NCI-H2081 (cell line): Measurements from ENCODE around the gene MPPED1.
A peak's percentile ranks its signal among the peaks of the same experiment; 100 is the strongest.

Experiments
- DNase-seq, 2 experiments: peaks; one replicate each; lab custom pipeline; 2025; lab: John Stamatoyannopoulos, UW

Gene MPPED1

GRCh38 chr22:43521716-43522115, 109.9 kb downstream of the MPPED1 start:
- no peak for DNase-seq

DNA sequence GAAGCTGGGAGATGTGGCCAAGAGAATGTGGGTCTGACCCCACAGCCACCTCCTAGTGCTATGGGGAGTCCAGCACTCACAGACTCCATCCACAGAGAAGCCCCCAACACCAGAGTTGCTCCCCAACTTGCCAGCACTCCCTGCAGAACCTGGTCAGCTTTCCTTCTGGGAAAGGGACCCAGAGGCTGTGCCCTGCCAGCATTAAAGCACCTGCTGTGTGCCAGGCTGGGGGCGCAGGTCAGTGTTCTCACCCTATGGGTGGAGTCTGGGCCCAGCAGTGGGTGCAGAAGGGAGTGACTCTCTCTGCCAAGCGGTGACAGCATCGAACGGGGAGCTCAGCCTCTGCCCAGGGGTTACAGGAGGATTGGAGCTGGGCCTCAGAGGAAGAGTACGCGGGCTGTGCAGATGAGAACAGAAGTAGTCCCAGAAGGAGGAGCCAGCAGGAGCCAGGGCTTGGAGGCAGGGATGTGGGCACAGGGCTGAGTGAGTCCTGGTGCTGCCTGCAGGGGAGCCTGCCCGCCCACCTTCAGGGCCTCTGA, 114.4 kb downstream of the MPPED1 start:
- DNase-seq, result no peak

GRCh38 chr22:43526946-43527345, 115.1 kb downstream of the MPPED1 start:
- DNase-seq, result no peak

GRCh38 chr22:43528601-43529360, 117.0 kb downstream of the MPPED1 start:
- DNase-seq, result no peak

- DNase-seq, result no peak
These were observed 117.6 kb downstream of the MPPED1 start for GRCh38 chr22:43529461-43529860.

DNA sequence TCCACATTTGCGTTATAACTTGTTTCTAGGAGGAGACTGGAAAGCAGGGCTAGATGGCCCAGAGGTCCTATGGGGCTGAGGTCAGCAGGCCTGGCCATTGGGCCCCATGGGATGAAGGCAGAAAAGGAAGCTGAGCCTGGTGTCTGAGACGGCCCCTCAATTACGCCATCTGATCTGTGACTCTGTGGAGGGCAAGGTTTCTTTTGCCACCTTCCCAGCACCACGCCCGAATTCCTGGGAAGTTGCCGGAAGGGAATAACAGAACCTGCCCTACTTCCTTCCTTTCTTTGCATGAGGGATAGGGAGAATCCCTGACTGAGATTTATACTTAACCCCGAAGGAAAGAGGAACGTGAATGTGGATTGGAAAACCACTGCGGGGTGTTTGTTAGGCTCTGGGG, 118.1 kb downstream of the MPPED1 start:
- DNase-seq, result no peak

DNA sequence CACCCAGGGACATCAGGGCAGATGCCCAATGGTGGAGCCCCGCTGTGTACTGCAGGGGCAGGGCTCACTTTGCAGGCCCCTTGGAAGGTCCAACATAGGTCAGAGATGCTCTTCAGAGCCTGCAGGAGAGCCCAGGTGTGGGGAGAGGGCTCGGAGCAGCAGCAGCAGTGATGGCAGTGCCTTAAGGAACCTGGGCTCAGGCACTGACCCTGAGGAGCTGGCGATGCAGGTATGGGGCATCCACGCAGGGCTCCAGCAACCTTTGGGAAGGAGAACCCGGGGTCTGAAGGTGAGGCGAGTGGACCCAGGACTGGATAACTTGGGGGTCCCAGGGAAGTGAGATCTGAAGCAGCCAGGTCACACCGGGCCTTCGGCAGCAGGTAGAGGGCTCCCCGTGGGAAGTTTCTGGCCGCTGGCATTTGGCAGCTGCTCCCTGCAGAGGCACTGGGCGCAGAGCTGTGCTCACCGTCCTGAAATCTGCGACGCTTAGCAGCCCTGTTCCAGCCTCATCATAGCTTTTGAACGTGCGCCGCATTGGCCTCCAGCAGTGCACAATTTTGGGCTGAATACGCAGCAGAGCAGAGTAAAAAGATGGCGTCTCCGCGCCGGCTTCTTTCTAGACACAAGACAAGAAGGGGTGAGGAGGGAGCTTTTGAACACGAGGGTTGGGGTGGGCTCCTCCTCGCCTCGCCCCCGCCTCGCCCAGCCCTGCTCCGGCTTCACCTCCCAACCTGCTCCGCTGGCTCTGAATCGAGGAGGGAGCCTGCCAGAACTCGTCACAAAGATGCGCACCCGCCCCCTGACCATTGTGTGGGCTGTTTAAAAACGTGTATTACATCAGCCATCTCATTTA, 118.8 kb downstream of the MPPED1 start:
- no peak for DNase-seq

GRCh38 chr22:43531651-43532050, 119.8 kb downstream of the MPPED1 start:
- no peak for DNase-seq

- no peak for DNase-seq
These were observed 120.7 kb downstream of the MPPED1 start for GRCh38 chr22:43532301-43533155.

GRCh38 chr22:43533156-43533530, 121.3 kb downstream of the MPPED1 start:
- no peak for DNase-seq

- DNase-seq, result no peak
These were observed 122.0 kb downstream of the MPPED1 start for GRCh38 chr22:43533656-43534428.

- DNase-seq, result no peak
These were observed 123.1 kb downstream of the MPPED1 start for GRCh38 chr22:43534916-43535315.

DNA sequence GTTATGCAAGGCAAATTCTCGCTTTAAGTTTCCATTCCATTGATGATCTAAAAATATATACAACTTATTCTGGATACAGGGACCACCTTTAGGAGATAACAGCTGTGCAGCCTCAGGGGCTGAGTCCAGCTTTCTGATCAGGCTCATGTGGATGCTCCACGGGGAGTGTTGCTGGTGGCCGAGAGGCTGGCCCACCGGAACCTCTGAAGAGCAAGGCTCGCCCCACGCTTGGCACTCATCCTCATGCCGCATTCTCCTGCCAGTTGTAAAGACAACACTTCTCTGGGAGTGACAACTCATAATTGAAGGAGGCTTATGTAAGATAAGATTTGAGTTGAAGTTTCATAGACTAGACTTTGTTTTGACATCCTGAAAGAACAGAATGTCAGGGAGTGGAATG, 123.5 kb downstream of the MPPED1 start:
- no peak for DNase-seq

DNA sequence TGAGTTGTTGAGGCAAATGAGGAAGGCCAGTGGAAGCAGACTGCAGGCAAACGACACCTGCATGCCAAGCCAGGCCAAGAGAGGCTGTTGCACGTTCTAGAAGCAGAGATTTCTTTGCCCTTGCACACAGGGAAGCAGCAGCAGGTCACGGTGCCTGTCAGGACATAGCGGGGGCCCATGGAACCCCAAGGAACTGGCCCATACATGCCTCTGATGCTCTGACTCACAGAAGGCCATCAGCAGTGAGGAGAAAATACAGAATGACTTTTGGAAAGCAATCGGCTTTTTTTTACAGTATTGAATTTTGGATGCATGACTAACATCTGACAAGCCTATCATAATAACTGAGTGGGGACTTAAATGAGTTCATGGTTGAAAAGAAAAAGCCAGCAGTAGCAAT, 123.9 kb downstream of the MPPED1 start:
- no peak for DNase-seq

- DNase-seq, result no peak
These were observed 125.3 kb downstream of the MPPED1 start for GRCh38 chr22:43537019-43537585.

DNA sequence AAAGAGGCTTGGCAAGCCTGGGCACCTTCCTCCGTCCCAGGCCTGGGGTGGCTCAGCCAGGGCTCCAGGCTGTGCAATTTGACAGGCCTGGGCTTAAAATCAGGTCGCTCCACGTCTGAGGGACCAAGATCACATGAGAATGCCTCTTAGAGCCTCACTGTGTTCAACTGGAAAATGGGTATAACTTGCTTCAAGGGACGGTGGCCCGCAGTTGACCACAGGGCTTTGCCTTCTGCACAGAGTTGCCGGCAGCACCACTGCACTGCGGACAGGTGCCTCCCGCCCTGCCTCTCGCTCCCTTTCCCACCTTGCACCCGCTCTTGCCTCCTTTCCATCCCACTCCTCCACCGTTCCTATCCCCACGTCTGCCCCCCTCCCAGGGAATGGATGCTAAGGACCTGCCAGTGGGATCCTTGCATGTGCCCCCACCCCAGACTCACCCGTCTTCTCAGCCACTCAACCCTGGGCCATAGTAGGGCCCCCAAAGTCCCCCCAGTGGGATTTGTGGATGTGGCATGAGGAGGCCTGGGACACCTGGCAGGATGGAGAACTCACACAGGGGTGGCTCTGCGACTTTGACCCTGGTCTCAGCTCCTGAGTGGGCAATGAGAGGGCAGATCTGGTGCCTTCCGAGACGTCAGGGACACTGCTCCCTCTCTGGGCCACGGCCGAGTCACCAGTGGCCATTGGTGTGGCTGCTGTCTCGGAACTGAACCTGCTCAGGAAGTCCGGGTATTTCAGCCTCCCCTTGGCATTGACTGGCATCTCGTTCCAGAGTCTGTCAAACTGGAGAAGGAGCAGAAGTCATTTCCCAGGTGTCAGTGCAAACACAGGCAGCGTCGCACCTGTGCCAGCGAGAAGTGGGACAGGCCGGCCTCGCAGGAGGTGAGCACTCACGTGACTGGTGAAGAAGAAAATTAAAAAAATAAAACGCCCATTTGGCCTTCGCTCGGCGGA, 128.0 kb downstream of the MPPED1 start:
- no peak for DNase-seq

DNA sequence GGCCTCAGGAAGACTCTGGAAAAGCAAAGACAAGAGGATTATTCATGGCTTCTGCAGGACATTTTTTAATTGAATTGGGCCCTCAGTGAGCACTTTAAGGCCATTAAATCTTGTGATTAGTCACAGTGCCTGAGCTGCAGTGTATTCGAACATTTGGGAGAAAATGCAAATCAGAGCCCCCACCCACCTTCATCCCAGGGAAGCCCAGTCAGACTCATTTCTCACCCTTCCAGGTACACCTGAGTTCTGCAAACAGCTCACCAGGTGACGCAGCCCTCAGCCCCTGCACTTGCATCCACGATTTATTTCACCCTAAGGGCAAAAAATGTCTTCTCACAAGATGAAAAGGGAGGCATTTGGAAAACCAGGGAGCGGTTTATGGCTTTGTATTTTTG, 128.7 kb downstream of the MPPED1 start:
- DNase-seq, result peak in 1 of 2 experiments; percentile 1

- no peak for DNase-seq
These were observed 129.2 kb downstream of the MPPED1 start for GRCh38 chr22:43541022-43541421.

DNA sequence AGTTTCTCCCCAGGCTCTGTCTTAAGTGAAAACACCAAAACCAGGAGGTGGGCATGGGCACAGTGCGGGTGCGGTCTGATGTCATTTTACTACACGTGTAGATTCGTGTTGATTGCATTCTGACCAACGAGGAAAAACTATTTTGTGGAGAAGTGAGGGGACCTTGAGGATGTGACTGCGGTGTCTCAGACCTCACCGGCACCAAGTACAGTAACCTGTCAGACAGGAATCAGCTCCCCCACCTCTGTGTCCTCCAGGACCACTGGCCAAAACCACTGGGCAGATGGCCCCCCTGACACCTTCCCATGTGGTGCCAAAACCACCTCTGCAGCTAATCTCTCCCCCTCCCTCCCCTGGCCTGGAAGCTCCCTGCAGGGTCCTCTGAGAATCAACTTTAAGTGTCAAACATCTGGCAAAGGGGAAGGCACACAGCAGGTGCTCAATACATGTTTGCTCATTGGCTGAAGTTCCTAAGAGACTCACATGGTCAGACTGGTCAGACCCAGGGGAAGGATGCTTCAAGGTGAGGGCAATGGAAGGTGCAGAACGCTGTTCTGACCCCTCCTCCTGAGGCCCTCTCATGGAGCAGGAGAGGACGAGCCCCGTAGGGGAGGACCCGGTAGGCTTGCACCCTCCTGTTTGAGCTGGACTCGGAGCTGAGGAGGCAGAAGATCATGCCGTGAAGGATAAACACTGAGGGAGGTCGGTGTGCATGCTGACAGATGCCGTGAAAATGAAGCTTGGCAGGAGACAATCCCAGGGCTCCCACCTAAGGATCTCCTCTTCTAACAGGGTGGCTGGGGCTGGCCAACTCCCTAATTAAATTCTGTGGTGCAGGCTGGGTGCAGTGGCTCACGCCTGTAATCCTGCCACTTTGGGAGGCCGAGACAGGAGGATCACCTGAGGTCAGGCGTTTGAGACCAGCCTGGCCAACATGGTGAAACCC, 129.9 kb downstream of the MPPED1 start:
- no peak for DNase-seq
